Erythroblast (primary cell): ENCODE data around the gene ID3.

Experiments
- DNase-seq, 2 experiments: peaks; one replicate each; lab custom pipeline; 2025; lab: John Stamatoyannopoulos, UW
- GATA1 ChIP-seq: IDR thresholded peaks from 2 replicates; pipeline ENCODE4 v1.6.1; 2011; ENCODE audit warnings: low read depth, mild to moderate bottlenecking, control low read depth, low read length, moderate library complexity
- POLR2A ChIP-seq: IDR thresholded peaks from 2 replicates; pipeline ENCODE4 v1.6.1; 2011; ENCODE audit warnings: mild to moderate bottlenecking, low read length

ID3 gene

DNA sequence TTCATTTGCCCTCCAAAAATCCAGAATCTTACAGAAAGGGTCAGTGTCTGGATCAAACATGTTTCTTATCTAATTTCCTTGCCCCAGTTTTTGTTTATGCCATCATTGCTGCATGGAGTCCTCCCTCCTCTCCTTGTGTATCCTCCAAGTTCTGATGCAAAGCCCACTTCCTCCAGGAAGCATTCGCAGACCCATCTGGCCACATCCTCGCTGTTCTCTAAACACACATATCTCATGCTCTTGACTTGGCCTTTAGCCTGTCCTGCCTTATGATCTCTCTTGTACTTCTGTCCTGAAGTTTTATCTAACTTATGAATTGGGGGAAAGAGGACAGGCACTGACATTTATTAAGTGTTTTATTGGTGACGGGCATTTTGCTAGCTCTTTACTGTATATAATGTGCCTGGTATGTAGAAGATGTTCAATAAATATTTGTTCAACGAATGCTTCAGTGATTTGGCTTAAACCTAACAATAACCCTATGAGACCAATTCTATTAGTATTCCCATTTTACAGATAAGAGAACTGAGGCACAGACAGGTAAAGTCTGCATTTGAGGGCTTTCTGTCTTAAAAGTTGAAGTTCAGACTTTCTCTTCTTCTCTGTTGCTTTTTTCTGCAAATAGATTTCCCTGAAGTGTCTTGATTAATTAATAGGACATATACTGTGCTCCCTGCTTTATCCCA lies 19.2 kb upstream of the ID3 start:
- TF ChIP-seq GATA1: no peak
- TF ChIP-seq POLR2A: no peak
- DNase-seq: no peak

DNA sequence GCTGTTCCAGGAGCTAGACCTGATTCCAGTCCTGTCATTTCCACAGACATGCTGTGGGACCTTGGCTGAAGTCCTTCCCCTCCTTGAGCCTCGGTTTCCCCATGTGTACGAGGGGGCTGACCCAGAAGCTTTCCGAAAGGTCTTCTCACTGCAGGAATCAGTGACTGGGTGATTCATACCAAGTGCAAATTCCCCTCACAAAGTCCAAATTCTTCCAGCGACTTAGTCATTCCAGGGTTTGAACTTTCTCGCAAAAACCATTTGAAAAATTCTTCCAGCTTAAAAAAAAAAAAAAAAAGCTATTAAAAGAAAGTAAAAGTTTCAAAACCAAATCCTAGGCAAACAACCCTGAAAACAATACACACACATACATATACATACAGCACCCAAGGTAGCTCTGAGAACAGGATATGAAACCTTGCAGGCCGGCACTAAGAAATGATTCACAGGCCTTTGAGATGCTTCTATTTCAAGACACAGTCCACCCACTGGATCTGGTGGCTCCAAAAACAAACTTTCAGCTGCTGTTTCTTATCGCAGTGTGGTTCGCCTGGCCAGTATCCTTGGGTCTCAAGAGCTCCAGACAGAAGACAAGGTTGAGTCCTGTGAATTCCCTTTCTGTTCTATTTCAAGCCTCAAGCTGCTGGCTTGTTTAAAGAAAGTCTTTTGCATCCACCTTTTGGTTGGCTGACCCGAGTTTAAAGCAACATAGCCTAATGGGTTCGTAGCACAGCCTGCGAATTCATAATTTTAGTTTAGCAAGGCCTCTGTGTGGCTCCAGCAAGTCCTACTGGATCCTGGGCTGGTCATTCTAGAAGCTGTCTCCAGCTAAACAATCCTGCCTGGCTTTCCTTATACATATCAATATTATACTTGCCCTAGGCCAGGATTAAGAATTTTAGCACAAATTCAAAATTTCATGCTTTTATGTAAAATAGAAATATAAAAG lies 18.0 kb upstream of the ID3 start:
- no peak for TF ChIP-seq GATA1
- TF ChIP-seq POLR2A: no peak
- DNase-seq: no peak

DNA sequence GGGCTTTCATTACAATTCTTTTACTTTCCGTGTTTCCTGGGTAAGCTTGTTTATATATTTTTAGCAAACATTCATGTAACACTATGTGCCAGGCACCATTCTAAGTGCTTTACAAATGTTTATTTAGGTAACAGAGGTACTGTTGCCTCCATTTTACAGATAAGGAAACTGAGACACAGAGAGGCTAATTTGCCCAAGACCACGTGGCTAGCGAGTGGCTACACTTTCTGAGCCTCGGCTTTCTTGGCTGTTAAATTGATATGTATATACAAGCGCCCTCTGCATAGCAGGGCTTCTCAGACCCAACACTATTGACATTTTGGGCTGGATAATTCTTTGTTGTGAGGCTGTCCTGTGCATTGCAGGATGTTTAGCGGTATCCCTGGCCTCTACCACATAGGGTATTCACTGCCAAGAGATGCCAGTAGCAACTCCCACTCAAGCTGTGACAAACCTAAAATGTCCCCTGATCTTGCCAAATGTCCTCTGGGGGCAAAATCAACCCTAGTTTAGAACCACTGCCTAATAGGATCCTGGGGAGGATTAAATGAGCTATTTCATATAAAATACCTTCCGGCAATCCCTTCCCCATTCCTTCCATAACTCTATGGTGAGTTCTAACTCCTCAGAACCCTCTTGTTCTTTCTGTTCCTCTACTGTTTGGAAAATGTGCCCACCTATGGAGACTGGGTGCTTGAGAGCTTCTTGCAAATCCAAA lies 17.2 kb upstream of the ID3 start:
- no peak for DNase-seq
- TF ChIP-seq GATA1: no peak
- no peak for TF ChIP-seq POLR2A

DNA sequence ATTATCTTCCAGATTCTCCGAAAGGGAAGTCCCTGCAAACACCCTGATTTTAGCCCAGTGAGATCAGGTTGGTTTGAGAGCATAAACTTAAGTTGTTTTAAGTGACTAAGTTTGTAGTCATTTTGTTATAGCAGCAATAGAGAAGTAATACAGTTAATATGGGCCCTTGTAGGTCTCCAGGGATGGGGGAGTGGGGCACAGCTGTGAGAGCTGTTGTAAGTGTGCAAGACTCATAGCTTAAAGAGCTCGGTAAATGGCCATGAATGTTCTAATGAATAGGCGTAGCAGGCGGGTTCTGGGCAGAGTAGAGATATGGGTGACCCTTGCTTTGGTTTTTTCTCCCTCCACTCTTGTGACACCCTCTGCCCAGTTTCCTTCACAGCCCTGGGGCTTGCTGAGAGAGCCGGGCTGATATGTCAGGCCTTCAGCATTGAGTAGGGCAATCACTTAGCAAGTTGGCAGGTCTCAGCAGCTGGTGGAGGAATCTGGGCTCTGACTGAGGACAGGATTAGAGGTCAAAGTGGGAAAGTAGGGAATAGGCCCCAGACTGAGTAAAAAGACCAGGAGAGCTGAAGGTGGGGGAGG lies 16.0 kb upstream of the ID3 start:
- TF ChIP-seq POLR2A (no peak), GATA1 (no peak)
- no peak for DNase-seq

DNA sequence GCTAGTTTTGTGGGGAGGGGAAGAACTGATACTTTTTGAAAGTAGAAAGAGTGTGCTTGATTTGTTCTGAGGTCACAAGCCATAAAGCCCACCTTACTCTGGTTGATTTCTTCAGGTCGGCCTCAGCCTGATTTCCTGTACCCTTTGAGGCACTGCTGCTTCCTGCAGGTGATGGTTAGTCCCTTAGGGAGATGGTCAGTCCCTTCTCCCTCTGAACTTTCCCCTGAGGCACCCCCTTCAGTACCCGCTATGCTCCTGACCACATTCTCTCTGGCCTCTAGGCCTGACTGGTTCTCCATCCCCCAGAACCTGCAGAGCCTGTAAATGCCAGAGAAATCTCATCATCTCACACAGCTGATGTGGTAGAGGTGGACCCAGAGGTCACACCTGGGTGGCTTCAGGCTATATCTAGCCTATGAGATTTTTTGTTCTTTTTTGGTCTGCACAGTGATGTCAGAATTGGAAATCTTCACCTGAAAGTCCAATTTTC lies 15.0 kb upstream of the ID3 start:
- DNase-seq: no peak

DNA sequence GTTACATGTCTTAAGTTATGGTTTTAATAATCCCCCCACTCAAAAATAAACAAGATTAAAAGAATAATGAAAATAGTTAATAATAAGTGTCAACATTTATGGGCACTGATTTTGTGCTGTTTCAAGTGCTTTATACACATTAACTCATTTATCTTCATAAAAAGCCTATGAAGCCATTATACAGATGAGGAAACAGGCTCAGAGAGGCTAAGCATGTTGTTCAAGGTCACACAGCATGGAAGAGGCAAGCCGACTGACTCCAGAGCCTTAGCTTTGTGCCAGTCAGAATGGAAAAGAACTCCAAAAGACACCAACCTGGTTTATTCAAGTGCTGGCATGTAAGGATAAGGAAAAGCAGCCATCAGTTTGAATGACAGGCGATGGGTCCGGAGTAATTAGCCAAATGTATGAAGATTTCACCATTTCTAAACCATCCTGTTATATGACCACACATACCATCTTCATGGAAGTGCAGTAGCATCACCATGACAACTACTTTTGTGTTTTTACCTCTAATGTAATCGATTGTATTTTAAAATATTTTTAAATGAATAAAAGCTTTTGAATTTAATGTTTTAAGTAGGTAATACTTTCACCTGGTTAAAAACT lies 14.4 kb upstream of the ID3 start:
- DNase-seq: no peak
- no peak for TF ChIP-seq GATA1
- no peak for TF ChIP-seq POLR2A

More for the DNA sequence above, 15.0 kb upstream of the ID3 start:
- TF ChIP-seq POLR2A: no peak
- no peak for TF ChIP-seq GATA1

DNA sequence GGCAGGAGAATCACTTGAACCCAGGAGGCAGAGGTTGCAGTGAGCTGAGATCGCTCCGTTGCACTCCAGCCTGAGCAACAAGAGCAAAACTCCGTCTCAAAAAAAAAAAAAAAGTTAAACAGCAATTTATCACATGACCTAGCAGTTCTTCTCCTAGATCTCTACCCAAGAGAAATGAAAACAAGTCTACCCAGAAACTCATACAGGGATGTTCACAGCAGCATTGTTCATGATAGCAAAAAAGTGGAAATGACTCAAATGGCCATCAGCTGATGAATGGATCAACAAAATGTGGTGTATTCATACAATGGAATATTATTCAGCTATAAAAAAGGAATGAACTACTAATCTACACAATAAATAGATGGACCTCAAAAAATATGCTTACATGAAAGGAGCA lies 12.2 kb upstream of the ID3 start:
- no peak for DNase-seq
- no peak for TF ChIP-seq GATA1
- no peak for TF ChIP-seq POLR2A

DNA sequence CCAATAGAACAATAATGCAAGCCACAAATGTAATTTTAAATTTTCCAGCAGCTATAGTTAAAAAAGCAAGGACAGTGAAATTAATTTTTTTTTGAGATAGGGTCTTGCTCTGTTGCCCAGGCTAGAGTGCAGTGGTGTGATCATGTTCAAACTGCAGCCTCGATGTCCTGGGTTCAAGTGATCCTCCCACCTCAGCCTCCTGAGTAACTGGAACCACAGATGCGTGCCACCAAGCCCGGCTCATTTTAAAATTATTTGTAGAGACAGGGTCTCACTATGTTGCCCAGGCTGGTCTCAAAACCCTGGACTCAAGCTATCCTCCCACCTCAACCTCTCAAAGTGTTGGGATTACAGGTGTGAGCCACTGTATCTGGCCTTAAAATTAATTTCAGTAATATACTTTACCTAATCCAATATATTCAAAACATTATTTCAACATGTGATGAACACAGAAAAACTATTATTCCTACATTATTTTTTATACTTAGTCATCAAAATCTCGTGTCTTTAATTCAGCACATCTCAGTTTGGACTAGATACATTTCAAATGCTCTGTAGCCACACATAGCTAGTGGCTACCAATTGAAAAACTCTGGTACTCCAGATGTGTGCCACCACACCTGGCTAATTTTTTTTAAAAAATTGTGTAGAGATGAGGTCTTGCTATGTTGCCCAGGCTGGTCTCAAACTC lies 10.8 kb upstream of the ID3 start:
- TF ChIP-seq POLR2A (no peak), GATA1 (no peak)
- no peak for DNase-seq

DNA sequence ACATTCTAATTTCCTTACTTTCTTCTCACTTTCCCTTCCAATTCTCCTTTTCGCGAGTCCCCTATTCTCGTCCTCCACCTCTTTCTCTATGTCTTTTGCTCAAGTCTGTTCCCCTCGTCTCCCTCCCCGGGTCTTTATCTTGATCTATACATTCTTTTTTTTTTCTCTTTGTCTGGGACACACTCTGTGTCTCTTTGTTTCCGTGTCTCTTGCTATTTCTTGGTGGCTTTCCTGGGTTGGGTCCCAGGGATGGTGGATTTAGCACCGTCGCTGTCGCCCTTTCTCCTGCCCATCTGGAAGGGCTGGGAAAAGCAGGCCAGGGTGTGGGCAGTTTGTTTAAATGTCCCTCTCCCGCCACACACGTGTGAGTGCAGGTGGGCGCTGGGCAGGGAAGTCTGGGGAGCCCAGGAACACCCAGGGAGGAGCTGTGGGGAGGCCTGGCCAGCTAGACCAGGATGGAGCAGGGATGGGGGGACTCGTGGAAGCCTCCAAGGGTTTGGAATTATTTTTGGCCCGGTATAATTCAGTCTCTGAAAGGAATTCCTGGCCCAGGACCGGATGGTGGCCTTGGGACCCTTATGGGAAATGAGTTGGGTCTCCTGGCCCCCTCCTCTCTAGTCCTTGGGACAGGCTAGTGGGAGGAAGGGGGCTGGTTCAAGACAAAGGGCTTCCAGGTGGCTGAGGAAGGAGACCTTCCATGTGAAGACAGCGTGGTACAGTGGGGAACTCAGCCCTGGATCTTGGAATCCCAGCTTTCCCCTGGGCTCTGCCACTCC lies 9.5 kb upstream of the ID3 start:
- TF ChIP-seq POLR2A (no peak), GATA1 (no peak)
- no peak for DNase-seq

DNA sequence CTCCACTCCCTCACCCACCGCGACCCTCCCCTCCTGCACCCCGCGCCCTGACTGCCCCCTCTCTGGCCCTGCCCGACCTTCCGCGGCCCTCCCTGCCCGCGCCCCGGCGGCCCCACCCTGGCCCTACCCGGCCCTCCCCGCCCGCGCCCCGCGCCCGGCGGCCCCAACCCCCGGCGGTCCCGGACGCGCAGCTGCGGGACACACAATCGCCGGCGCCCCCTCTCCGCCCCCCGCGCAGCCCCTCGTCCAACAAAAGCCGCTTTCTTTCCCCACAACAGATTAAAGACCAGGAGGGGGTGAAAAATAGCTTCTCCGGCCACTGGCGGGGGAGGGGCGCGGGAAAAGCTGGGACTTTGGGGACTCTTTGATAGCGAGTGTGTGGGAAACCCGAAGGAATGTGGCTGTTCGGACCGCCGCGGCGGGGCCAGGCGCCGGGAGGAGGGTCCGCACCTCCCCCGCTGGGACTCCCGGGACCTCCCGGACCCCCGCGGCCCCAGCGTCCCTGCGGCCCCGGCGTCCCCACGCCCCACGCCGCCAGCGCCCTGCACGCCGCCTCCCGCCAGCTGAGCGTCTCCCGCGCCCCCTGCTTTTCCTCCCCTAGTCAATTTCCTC lies 8.8 kb upstream of the ID3 start:
- TF ChIP-seq POLR2A (no peak), GATA1 (no peak)
- no peak for DNase-seq

DNA sequence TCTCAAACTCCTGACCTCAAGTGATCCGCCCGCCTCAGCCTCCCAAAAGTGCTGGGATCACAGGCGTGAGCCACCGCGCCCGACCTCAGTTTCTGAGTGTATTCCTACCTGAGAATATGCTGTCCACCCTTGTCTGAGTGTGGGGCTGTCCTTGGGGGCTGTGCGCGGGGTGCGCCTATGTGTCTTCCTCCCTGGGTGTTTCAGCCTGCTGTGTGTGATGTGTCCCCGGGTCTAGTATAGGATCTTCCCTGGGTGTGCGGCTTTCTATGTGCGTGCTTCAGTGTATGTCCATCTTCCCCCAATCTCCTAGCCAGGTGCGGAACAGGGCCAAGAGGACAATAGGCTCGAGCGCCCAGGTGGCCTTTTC lies 8.3 kb upstream of the ID3 start:
- DNase-seq: no peak
- no peak for TF ChIP-seq POLR2A
